HEK293 (cell line): Measurements from ENCODE around the gene SLC37A4.

Experiments used
- CTCF ChIA-PET: fragments of 350-600 bp; formaldehyde crosslinking; extraction: SDS; loops from one replicate; lab custom pipeline; 2021; ENCODE audit warnings: antibody characterized with exemption; lab: Yijun Ruan, JAX
- POLR2A ChIA-PET: fragments of 300-600 bp; formaldehyde crosslinking; extraction: SDS; loops from one replicate; lab custom pipeline; 2020; ENCODE audit warnings: antibody characterized with exemption, inconsistent platforms; lab: Yijun Ruan, JAX
- H3K27ac ChIP-seq: fragments of 200-500 bp; sonication (Bioruptor generic); 2 replicates; pipeline ENCODE4 v1.5.1; 2014; ENCODE audit warnings: low read depth, low read length, control low read depth, inconsistent platforms; ENCODE audit errors: extremely low read depth
- H3K36me3 ChIP-seq, 2 experiments: fragments of 200-500 bp in 1 of 2; sonication (Bioruptor generic) in 1 of 2; 1 replicate in 1 of 2; 2 replicates in 1 of 2; pipeline ENCODE4 v1.5.1; 2014 to 2017; ENCODE audit warnings: inconsistent platforms in 2 of 2, low read length in 2 of 2; ENCODE audit not compliant: control insufficient read depth in 2 of 2, insufficient read depth in 1 of 2
- H3K4me1 ChIP-seq: fragments of 200-500 bp; sonication (Bioruptor generic); 2 replicates; pipeline ENCODE4 v1.5.1; 2014; ENCODE audit warnings: mild to moderate bottlenecking, low read length, inconsistent platforms; ENCODE audit not compliant: control insufficient read depth, insufficient read depth
- H3K4me3 ChIP-seq: 2 replicates; pipeline ENCODE4 v1.5.1; 2011; ENCODE audit warnings: low read depth, mild to moderate bottlenecking, control low read depth, low read length, moderate library complexity
- H3K9me3 ChIP-seq: fragments of 200-500 bp; sonication (Bioruptor generic); 2 replicates; pipeline ENCODE4 v1.5.1; 2014; ENCODE audit warnings: low read depth, low read length, inconsistent platforms; ENCODE audit not compliant: control insufficient read depth, insufficient read depth
- EGR2 ChIP-seq: fragments of 450-650 bp; formaldehyde crosslinking; IDR thresholded peaks from 2 replicates; pipeline ENCODE4 v1.5.1; 2016; ENCODE audit warnings: low read depth, missing biosample characterization, missing genetic modification characterization
- GLIS1 ChIP-seq: fragments of 450-650 bp; formaldehyde crosslinking; IDR thresholded peaks from 2 replicates; pipeline ENCODE4 v1.5.1; 2016; ENCODE audit warnings: missing biosample characterization, missing genetic modification characterization
- GLIS2 ChIP-seq: fragments of 450-650 bp; formaldehyde crosslinking; IDR thresholded peaks from 2 replicates; pipeline ENCODE4 v1.5.1; 2016; ENCODE audit warnings: missing biosample characterization, missing genetic modification characterization
- KLF7 ChIP-seq: fragments of 450-650 bp; formaldehyde crosslinking; IDR thresholded peaks from 2 replicates; pipeline ENCODE4 v1.5.1; 2016; ENCODE audit warnings: missing biosample characterization, missing genetic modification characterization, borderline replicate concordance
- PATZ1 ChIP-seq: fragments of 450-650 bp; formaldehyde crosslinking; IDR thresholded peaks from 2 replicates; pipeline ENCODE4 v1.5.1; 2016; ENCODE audit warnings: missing biosample characterization, missing genetic modification characterization
- PRDM4 ChIP-seq: fragments of 450-650 bp; formaldehyde crosslinking; IDR thresholded peaks from 2 replicates; pipeline ENCODE4 v1.5.1; 2017; ENCODE audit warnings: missing biosample characterization, missing genetic modification characterization
- SP2 ChIP-seq: fragments of 450-650 bp; formaldehyde crosslinking; IDR thresholded peaks from 2 replicates; pipeline ENCODE4 v1.5.1; 2016; ENCODE audit warnings: missing biosample characterization, missing genetic modification characterization
- ZBTB48 ChIP-seq: fragments of 450-650 bp; formaldehyde crosslinking; IDR thresholded peaks from 2 replicates; pipeline ENCODE4 v1.5.1; 2016; ENCODE audit warnings: missing biosample characterization, missing genetic modification characterization
- ZBTB8A ChIP-seq: fragments of 450-650 bp; formaldehyde crosslinking; IDR thresholded peaks from 2 replicates; pipeline ENCODE4 v1.5.1; 2016; ENCODE audit warnings: missing biosample characterization, missing genetic modification characterization
- ZFHX2 ChIP-seq: fragments of 450-650 bp; formaldehyde crosslinking; conservative IDR thresholded peaks from 2 replicates; pipeline ENCODE4 v1.5.1; 2016; ENCODE audit warnings: missing biosample characterization, missing genetic modification characterization
- ZIC2 ChIP-seq: fragments of 450-650 bp; formaldehyde crosslinking; IDR thresholded peaks from 2 replicates; pipeline ENCODE4 v1.5.1; 2016; ENCODE audit warnings: missing biosample characterization, missing genetic modification characterization
- ZNF112 ChIP-seq: fragments of 450-650 bp; formaldehyde crosslinking; IDR thresholded peaks from 2 replicates; pipeline ENCODE4 v1.5.0; 2017; ENCODE audit warnings: missing biosample characterization, missing genetic modification characterization
- ZNF175 ChIP-seq: fragments of 450-650 bp; formaldehyde crosslinking; IDR thresholded peaks from 2 replicates; pipeline ENCODE4 v1.5.1; 2016; ENCODE audit warnings: missing biosample characterization, missing genetic modification characterization
- ZNF2 ChIP-seq: fragments of 450-650 bp; formaldehyde crosslinking; IDR thresholded peaks from 2 replicates; pipeline ENCODE4 v1.5.1; 2016; ENCODE audit warnings: missing biosample characterization, missing genetic modification characterization
- ZNF311 ChIP-seq: fragments of 450-650 bp; formaldehyde crosslinking; IDR thresholded peaks from 2 replicates; pipeline ENCODE4 v1.5.1; 2017; ENCODE audit warnings: missing biosample characterization, missing genetic modification characterization, borderline replicate concordance
- ZNF335 ChIP-seq: fragments of 450-650 bp; formaldehyde crosslinking; conservative IDR thresholded peaks from 2 replicates; pipeline ENCODE4 v1.5.1; 2016; ENCODE audit warnings: missing biosample characterization, missing genetic modification characterization
- ZNF398 ChIP-seq: fragments of 450-650 bp; formaldehyde crosslinking; IDR thresholded peaks from 2 replicates; pipeline ENCODE4 v1.5.1; 2017; ENCODE audit warnings: missing biosample characterization, missing genetic modification characterization
- ZNF433 ChIP-seq: fragments of 450-650 bp; formaldehyde crosslinking; IDR thresholded peaks from 2 replicates; pipeline ENCODE4 v1.5.1; 2016; ENCODE audit warnings: missing biosample characterization, missing genetic modification characterization, low read depth
- ZNF555 ChIP-seq: fragments of 450-650 bp; formaldehyde crosslinking; conservative IDR thresholded peaks from 2 replicates; pipeline ENCODE4 v1.5.1; 2017; ENCODE audit warnings: missing biosample characterization, mild to moderate bottlenecking, missing genetic modification characterization, inconsistent platforms
- ZNF561 ChIP-seq: fragments of 450-650 bp; IDR thresholded peaks from 2 replicates; pipeline ENCODE4 v1.5.1; 2018; ENCODE audit warnings: missing biosample characterization, missing genetic modification characterization, borderline replicate concordance
- ZNF639 ChIP-seq: fragments of 450-650 bp; formaldehyde crosslinking; IDR thresholded peaks from 2 replicates; pipeline ENCODE4 v1.5.1; 2016; ENCODE audit warnings: missing biosample characterization, missing genetic modification characterization
- ZNF677 ChIP-seq: fragments of 450-650 bp; IDR thresholded peaks from 2 replicates; pipeline ENCODE4 v1.5.0; 2018; ENCODE audit warnings: missing biosample characterization, mild to moderate bottlenecking, missing genetic modification characterization, moderate library complexity
- ZNF76 ChIP-seq: fragments of 450-650 bp; formaldehyde crosslinking; IDR thresholded peaks from 2 replicates; pipeline ENCODE4; 2016; ENCODE audit warnings: low read depth, missing biosample characterization, missing genetic modification characterization, borderline replicate concordance
- ZNF792 ChIP-seq: fragments of 450-650 bp; formaldehyde crosslinking; IDR thresholded peaks from 2 replicates; pipeline ENCODE4 v1.5.1; 2016; ENCODE audit warnings: missing biosample characterization, missing genetic modification characterization
- ZSCAN23 ChIP-seq: fragments of 450-650 bp; formaldehyde crosslinking; IDR thresholded peaks from 2 replicates; pipeline ENCODE4 v1.5.1; 2016; ENCODE audit warnings: missing biosample characterization, missing genetic modification characterization
- TF ChIP-seq, protein P1 (sequence below): fragments of 450-650 bp; formaldehyde crosslinking; IDR thresholded peaks from 2 replicates; pipeline ENCODE4 v1.5.1; 2016; ENCODE audit warnings: missing biosample characterization, missing genetic modification characterization

The SLC37A4 gene

DNA sequence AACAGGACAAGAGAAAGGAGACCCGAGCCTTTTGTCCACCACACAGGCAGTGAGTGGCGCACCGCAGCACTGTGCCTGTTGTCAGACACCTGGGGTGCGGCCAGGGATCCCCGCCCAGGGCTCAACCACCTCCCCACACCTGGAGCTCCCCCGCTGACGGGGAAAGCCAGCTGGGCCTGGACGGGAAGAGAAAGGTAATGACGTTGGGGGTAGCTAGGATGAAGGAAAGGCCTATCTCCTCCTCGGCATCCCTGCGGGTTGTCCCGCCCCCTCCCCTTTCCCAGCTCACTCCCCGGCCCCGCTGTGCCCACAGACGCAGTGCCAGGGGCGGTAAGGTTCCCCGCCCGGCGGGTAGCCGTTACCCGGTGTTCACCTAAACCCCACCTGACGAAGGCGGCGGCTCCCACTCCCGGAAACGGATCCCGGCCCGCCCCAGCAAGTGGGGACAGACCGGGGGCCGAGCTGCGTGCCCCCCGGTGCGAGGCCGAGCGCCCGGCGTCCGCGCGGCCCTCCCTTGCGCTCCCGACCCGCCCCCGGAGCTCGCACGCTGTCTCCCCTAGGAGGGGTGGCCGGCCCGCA, 25.8 kb upstream of the SLC37A4 start:
- H3K27ac ChIP-seq = peak overlapping the region; percentile 72; the same call in 1 of the 2 replicates
- no peaks in the 10 kb centered on the region for H3K9me3 ChIP-seq
- peaks cover 4 to 43% of the 10 kb centered on the region in 2 experiments; a peak in 1 of 3 replicates for H3K36me3 ChIP-seq
- POLR2A ChIA-PET = interaction anchor here (0.5 to 4.0 kb wide), 18 partner anchors 9 to 261 kb away, joined by 3 to 20 read pairs (median 4); partner anchors contain the start of genes C2CD2L, DPAGT1, HINFP and HMBS
- no peak for TF ChIP-seq ZNF555 (tag by site-specific recombination)
- no peak for TF ChIP-seq ZNF639
- no peak for TF ChIP-seq ZNF2 (tag by site-specific recombination)
- TF ChIP-seq GLIS2 (tag by site-specific recombination) = peak; percentile 51
- peak; percentile 49 for TF ChIP-seq ZNF335 (tag by site-specific recombination)
- TF ChIP-seq ZNF76 (tag by site-specific recombination) = 0 out of 2 replicates have a peak, but pooled peaks have one; percentile 38
- peak; percentile 11; the same call in 1 of the 2 replicates for TF ChIP-seq ZBTB48 (tag by site-specific recombination)
- TF ChIP-seq ZNF561 = peak; percentile 50; the same call in 1 of the 2 replicates
- no peak for TF ChIP-seq KLF7
- no peak for TF ChIP-seq ZNF175 (tag by site-specific recombination)
- no peak for TF ChIP-seq PRDM4 (tag by site-specific recombination)
- peak; percentile 66 for TF ChIP-seq GLIS1 (tag by site-specific recombination)
- TF ChIP-seq, protein P1, sequence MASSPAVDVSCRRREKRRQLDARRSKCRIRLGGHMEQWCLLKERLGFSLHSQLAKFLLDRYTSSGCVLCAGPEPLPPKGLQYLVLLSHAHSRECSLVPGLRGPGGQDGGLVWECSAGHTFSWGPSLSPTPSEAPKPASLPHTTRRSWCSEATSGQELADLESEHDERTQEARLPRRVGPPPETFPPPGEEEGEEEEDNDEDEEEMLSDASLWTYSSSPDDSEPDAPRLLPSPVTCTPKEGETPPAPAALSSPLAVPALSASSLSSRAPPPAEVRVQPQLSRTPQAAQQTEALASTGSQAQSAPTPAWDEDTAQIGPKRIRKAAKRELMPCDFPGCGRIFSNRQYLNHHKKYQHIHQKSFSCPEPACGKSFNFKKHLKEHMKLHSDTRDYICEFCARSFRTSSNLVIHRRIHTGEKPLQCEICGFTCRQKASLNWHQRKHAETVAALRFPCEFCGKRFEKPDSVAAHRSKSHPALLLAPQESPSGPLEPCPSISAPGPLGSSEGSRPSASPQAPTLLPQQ = peak; percentile 17; the same call in 1 of the 2 replicates
- TF ChIP-seq ZSCAN23 = no peak
- no peak for TF ChIP-seq ZBTB8A (tag by site-specific recombination)
- peak; percentile 77 for TF ChIP-seq ZIC2 (tag by site-specific recombination)
- TF ChIP-seq ZNF677 = no peak
- TF ChIP-seq SP2 (tag by site-specific recombination) = peak; percentile 63
- TF ChIP-seq ZNF398 (tag by site-specific recombination) = peak; percentile 56; the same call in 1 of the 2 replicates
- no peak for TF ChIP-seq ZNF433
- TF ChIP-seq ZNF792 = no peak
- peak; percentile 87 for TF ChIP-seq ZFHX2 (tag by site-specific recombination)
- TF ChIP-seq ZNF112 = no peak
- TF ChIP-seq ZNF311 (tag by site-specific recombination) = no peak
- peak; percentile 53 for TF ChIP-seq EGR2 (tag by site-specific recombination)
- TF ChIP-seq PATZ1 (tag by site-specific recombination) = peak; percentile 32; the same call in 1 of the 2 replicates
- TF ChIP-seq, all 188 proteins: peak for 13
- CTCF ChIA-PET = interaction anchor here (0.7 to 1.8 kb wide), 4 partner anchors 14 to 282 kb away, joined by 3 to 6 read pairs (median 4); no protein-coding TSS in a partner anchor
- H3K4me3 ChIP-seq = peak overlapping the region; percentile 85
- H3K4me1 ChIP-seq = no peaks in the 10 kb centered on the region
